ENCODE measurements around the gene ERCC1.

Gene ERCC1

GRCh38 chr19:45423589-45424190 lies at the start of gene ERCC1:
Gene ERCC1, minus strand, starts transcription at chr19:45423917. Its CDS starts 543 bp downstream, at chr19:45423374.
- H3K4me1 ChIP-seq (ENCODE audit: control insufficient read depth, insufficient read depth, low read length, unreplicated experiment) = peaks cover 24% of the 10 kb centered on the region
- H2AFZ ChIP-seq (ENCODE audit: low read length, unreplicated experiment) = no peak within 1 kb of the TSS
- peak within 1 kb of the TSS; percentile 90 for H3K4me3 ChIP-seq (ENCODE audit: low read depth, low read length)
- H3K79me2 ChIP-seq (ENCODE audit: control insufficient read depth, insufficient read depth, low read length, unreplicated experiment) = peaks cover 23% of the 10 kb centered on the region
- no peaks in the 10 kb centered on the region for H3K27me3 ChIP-seq (ENCODE audit: insufficient read depth, low read length)
- H3K36me3 ChIP-seq (ENCODE audit: insufficient read depth, low read length) = no peaks in the 10 kb centered on the region
- peak within 1 kb of the TSS; percentile 99 for H3K27ac ChIP-seq (ENCODE audit: low read depth, low read length)

- H3K4me3 ChIP-seq (ENCODE audit: low read depth, low read length) = no peak overlapping the region
- no peak overlapping the region for H2AFZ ChIP-seq (ENCODE audit: low read length, unreplicated experiment)
- no peak overlapping the region for H3K27ac ChIP-seq (ENCODE audit: low read depth, low read length)
- H3K36me3 ChIP-seq (ENCODE audit: insufficient read depth, low read length) = no peaks in the 10 kb centered on the region
- H3K79me2 ChIP-seq (ENCODE audit: control insufficient read depth, insufficient read depth, low read length, unreplicated experiment) = no peaks in the 10 kb centered on the region
- peaks cover 3% of the 10 kb centered on the region for H3K4me1 ChIP-seq (ENCODE audit: control insufficient read depth, insufficient read depth, low read length, unreplicated experiment)
- H3K27me3 ChIP-seq (ENCODE audit: insufficient read depth, low read length) = no peaks in the 10 kb centered on the region
Observed at GRCh38 chr19:45473367-45473681, 49.6 kb upstream of the ERCC1 start.

GRCh38 chr19:45472563-45473366 lies 49.0 kb upstream of the ERCC1 start:
- no peaks in the 10 kb centered on the region for H3K36me3 ChIP-seq (ENCODE audit: insufficient read depth, low read length)
- no peaks in the 10 kb centered on the region for H3K27me3 ChIP-seq (ENCODE audit: insufficient read depth, low read length)
- H2AFZ ChIP-seq (ENCODE audit: low read length, unreplicated experiment) = no peak overlapping the region
- no peaks in the 10 kb centered on the region for H3K79me2 ChIP-seq (ENCODE audit: control insufficient read depth, insufficient read depth, low read length, unreplicated experiment)
- no peak overlapping the region for H3K27ac ChIP-seq (ENCODE audit: low read depth, low read length)
- H3K4me3 ChIP-seq (ENCODE audit: low read depth, low read length) = no peak overlapping the region
- H3K4me1 ChIP-seq (ENCODE audit: control insufficient read depth, insufficient read depth, low read length, unreplicated experiment) = peaks cover under 1% of the 10 kb centered on the region

GRCh38 chr19:45471931-45472562 lies 48.3 kb upstream of the ERCC1 start:
- H3K79me2 ChIP-seq (ENCODE audit: control insufficient read depth, insufficient read depth, low read length, unreplicated experiment) = no peaks in the 10 kb centered on the region
- H3K36me3 ChIP-seq (ENCODE audit: insufficient read depth, low read length) = no peaks in the 10 kb centered on the region
- H3K4me3 ChIP-seq (ENCODE audit: low read depth, low read length) = no peak overlapping the region
- no peak overlapping the region for H2AFZ ChIP-seq (ENCODE audit: low read length, unreplicated experiment)
- H3K4me1 ChIP-seq (ENCODE audit: control insufficient read depth, insufficient read depth, low read length, unreplicated experiment) = no peaks in the 10 kb centered on the region
- H3K27ac ChIP-seq (ENCODE audit: low read depth, low read length) = no peak overlapping the region
- H3K27me3 ChIP-seq (ENCODE audit: insufficient read depth, low read length) = no peaks in the 10 kb centered on the region

- Histone ChIP-seq H3K27me3 (ENCODE audit: insufficient read depth, low read length) (no peaks in the 10 kb centered on the region), H3K4me3 (ENCODE audit: low read depth, low read length) (no peak overlapping the region), H3K4me1 (ENCODE audit: control insufficient read depth, insufficient read depth, low read length, unreplicated experiment) (no peaks in the 10 kb centered on the region), H3K27ac (ENCODE audit: low read depth, low read length) (no peak overlapping the region), H3K79me2 (ENCODE audit: control insufficient read depth, insufficient read depth, low read length, unreplicated experiment) (no peaks in the 10 kb centered on the region), H2AFZ (ENCODE audit: low read length, unreplicated experiment) (no peak overlapping the region), H3K36me3 (ENCODE audit: insufficient read depth, low read length) (no peaks in the 10 kb centered on the region)
Observed at GRCh38 chr19:45471111-45471930, 47.6 kb upstream of the ERCC1 start.

GRCh38 chr19:45470762-45471081 lies 47.0 kb upstream of the ERCC1 start:
- Histone ChIP-seq H3K4me1 (ENCODE audit: control insufficient read depth, insufficient read depth, low read length, unreplicated experiment) (no peaks in the 10 kb centered on the region), H3K27me3 (ENCODE audit: insufficient read depth, low read length) (no peaks in the 10 kb centered on the region), H3K36me3 (ENCODE audit: insufficient read depth, low read length) (no peaks in the 10 kb centered on the region), H2AFZ (ENCODE audit: low read length, unreplicated experiment) (no peak overlapping the region), H3K4me3 (ENCODE audit: low read depth, low read length) (peak overlapping the region; percentile 79; the same call in 1 of the 2 replicates), H3K79me2 (ENCODE audit: control insufficient read depth, insufficient read depth, low read length, unreplicated experiment) (no peaks in the 10 kb centered on the region), H3K27ac (ENCODE audit: low read depth, low read length) (no peak overlapping the region)

- peak overlapping the region; percentile 91 for H3K27ac ChIP-seq (ENCODE audit: low read depth, low read length)
- H2AFZ ChIP-seq (ENCODE audit: low read length, unreplicated experiment) = no peak overlapping the region
- H3K79me2 ChIP-seq (ENCODE audit: control insufficient read depth, insufficient read depth, low read length, unreplicated experiment) = no peaks in the 10 kb centered on the region
- peak overlapping the region; percentile 79 for H3K4me3 ChIP-seq (ENCODE audit: low read depth, low read length)
- H3K36me3 ChIP-seq (ENCODE audit: insufficient read depth, low read length) = no peaks in the 10 kb centered on the region
- H3K27me3 ChIP-seq (ENCODE audit: insufficient read depth, low read length) = no peaks in the 10 kb centered on the region
- H3K4me1 ChIP-seq (ENCODE audit: control insufficient read depth, insufficient read depth, low read length, unreplicated experiment) = no peaks in the 10 kb centered on the region
Observed at GRCh38 chr19:45469945-45470761, 46.4 kb upstream of the ERCC1 start.

GRCh38 chr19:45469132-45469944 lies 45.6 kb upstream of the ERCC1 start:
- peak overlapping the region; percentile 79 for H3K4me3 ChIP-seq (ENCODE audit: low read depth, low read length)
- H3K79me2 ChIP-seq (ENCODE audit: control insufficient read depth, insufficient read depth, low read length, unreplicated experiment) = no peaks in the 10 kb centered on the region
- H3K27me3 ChIP-seq (ENCODE audit: insufficient read depth, low read length) = no peaks in the 10 kb centered on the region
- H3K36me3 ChIP-seq (ENCODE audit: insufficient read depth, low read length) = no peaks in the 10 kb centered on the region
- peak overlapping the region; percentile 91 for H3K27ac ChIP-seq (ENCODE audit: low read depth, low read length)
- H2AFZ ChIP-seq (ENCODE audit: low read length, unreplicated experiment) = no peak overlapping the region
- H3K4me1 ChIP-seq (ENCODE audit: control insufficient read depth, insufficient read depth, low read length, unreplicated experiment) = no peaks in the 10 kb centered on the region

GRCh38 chr19:45468803-45469131 lies 45.0 kb upstream of the ERCC1 start:
- H3K4me3 ChIP-seq (ENCODE audit: low read depth, low read length) = peak overlapping the region; percentile 79
- H3K79me2 ChIP-seq (ENCODE audit: control insufficient read depth, insufficient read depth, low read length, unreplicated experiment) = no peaks in the 10 kb centered on the region
- no peaks in the 10 kb centered on the region for H3K4me1 ChIP-seq (ENCODE audit: control insufficient read depth, insufficient read depth, low read length, unreplicated experiment)
- H3K27me3 ChIP-seq (ENCODE audit: insufficient read depth, low read length) = no peaks in the 10 kb centered on the region
- H2AFZ ChIP-seq (ENCODE audit: low read length, unreplicated experiment) = no peak overlapping the region
- H3K27ac ChIP-seq (ENCODE audit: low read depth, low read length) = peak overlapping the region; percentile 91
- H3K36me3 ChIP-seq (ENCODE audit: insufficient read depth, low read length) = no peaks in the 10 kb centered on the region
